AG09309 (cell line): ENCODE measurements around the gene UBE2O.

ENCODE experiments used
- DNase-seq: peaks from one replicate; pipeline ENCODE4 v3.0.0-alpha.2; 2010; ENCODE audit warnings: low read depth
- H3K4me3 ChIP-seq: 2 replicates; pipeline ENCODE4 v1.5.1; 2011; ENCODE audit warnings: mild to moderate bottlenecking, low read depth, low read length, moderate library complexity; ENCODE audit not compliant: control insufficient read depth
- CTCF ChIP-seq: IDR thresholded peaks from 2 replicates; pipeline ENCODE4 v1.5.1; 2011; ENCODE audit warnings: mild to moderate bottlenecking, low read depth, low read length, inconsistent platforms; ENCODE audit not compliant: insufficient read depth, control insufficient read depth; ENCODE audit errors: missing control alignments

UBE2O gene

DNA sequence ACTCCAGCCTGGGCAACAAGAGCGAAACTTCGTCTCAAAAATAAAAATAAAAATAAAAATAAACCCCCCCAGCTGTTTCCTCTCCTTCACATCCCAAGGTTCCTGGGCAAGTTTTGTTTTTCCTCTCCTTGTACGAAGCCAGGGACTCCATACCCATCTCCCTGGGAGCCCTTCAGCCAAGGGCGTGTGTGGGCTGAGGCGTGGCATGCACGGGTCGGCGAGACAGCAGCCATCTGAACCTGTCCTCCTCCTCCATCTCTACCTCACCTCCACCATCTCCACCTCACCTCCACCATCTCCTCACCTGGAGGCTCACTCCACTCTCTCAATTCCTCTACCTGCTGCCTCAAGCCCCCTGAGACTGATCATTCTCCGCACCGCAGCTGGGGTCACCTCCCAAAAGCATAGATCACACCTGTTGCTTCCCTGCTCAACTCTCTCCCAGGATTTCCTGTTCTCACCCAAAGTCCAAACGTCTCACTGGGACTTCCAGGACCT is 31.3 kb upstream of the UBE2O start:
- H3K4me3 ChIP-seq = no peak overlapping the region
- TF ChIP-seq CTCF = no peak
- no peak for DNase-seq

DNA sequence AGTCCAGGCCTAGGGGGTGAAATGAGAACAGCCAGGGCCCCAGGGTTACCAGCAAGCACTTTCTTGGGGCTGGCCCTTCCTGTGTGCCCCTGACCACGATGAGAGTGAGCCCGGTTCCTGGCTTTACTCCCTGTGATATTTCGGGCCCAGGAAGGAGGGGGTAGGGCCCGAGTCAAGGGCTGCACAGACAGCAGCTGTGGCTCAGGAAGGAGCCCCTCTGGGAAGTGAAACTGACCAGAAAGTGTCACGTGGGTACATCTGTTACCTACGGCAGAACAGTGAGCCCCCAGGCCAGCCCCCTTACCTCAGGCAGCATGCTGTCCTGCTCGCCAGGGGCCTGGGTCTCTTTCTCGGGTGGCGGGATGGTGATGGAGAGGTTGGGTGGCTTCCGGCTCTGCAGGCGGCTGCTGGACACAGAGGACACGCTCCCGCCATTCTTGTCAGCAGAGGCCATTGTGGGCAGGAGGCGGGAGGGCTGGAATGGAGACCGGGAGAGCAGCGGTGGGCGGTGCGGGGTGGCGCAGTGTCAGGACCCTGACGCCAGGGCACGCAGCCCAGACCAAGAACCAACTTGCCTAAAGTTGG is 28.2 kb upstream of the UBE2O start:
- no peak for TF ChIP-seq CTCF
- DNase-seq = no peak
- no peak overlapping the region for H3K4me3 ChIP-seq

- no peak for DNase-seq
- TF ChIP-seq CTCF = no peak
- H3K4me3 ChIP-seq = no peak overlapping the region
These were observed 27.7 kb upstream of the UBE2O start for GRCh38 chr17:76480632-76481031.

DNA sequence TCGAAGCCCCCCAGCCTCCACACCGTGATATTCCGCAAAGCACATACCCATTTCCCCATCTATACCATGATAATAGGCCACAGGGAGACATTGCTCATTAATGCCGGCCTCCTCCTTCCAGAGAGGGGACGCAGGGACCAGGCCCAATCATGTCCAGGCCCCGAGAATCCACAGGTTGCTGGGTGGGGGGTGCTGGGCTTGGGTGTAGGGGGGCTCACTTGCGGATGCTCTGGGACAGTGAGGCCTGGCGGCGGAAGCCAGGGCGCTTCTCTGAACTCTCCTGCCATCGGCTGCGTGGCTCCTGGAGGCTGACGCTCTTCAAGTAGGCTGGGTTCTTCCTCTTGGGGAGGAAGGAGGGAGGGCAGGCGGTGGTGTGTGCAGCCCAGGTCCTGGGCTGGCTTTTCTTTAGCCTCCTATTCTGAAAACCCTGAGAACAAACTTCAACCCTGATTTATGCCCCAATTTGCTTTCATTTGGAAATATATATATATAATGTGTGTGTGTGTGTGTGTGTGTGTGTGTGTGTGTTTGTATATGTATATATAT is 26.6 kb upstream of the UBE2O start:
- no peak for DNase-seq
- no peak overlapping the region for H3K4me3 ChIP-seq
- no peak for TF ChIP-seq CTCF

- no peak for DNase-seq
- H3K4me3 ChIP-seq = no peak overlapping the region
- TF ChIP-seq CTCF = no peak
These were observed 26.0 kb upstream of the UBE2O start for GRCh38 chr17:76478730-76479514.

- no peak overlapping the region for H3K4me3 ChIP-seq
- no peak for TF ChIP-seq CTCF
These were observed 25.1 kb upstream of the UBE2O start for GRCh38 chr17:76478097-76478496.

More at GRCh38 chr17:76478097-76478496, 25.1 kb upstream of the UBE2O start:
- no peak for DNase-seq
